PC-3 (cell line): ENCODE data around the gene IRAG1.

ENCODE experiments used
- CTCF ChIP-seq: fragments of 300-600 bp; sonication (generic); conservative IDR thresholded peaks from 2 replicates; pipeline ENCODE4 v1.5.1; 2017; ENCODE audit warnings: antibody characterized with exemption, low read depth, mild to moderate bottlenecking, low read length
- EZH2 ChIP-seq: fragments of 300-600 bp; sonication (generic); IDR thresholded peaks from one replicate; pipeline ENCODE4 v1.6.1; 2017; ENCODE audit warnings: antibody characterized with exemption, mild to moderate bottlenecking, low read length; ENCODE audit not compliant: unreplicated experiment
- EZH2phosphoT487 ChIP-seq: fragments of 300-600 bp; sonication (generic); IDR thresholded peaks from 2 replicates; pipeline ENCODE4 v1.6.1; 2018; ENCODE audit warnings: mild to moderate bottlenecking, antibody characterized with exemption, low read length, borderline replicate concordance

GRCh38 chr11:10699072-10699471 lies 5.5 kb upstream of the IRAG1 start:
- no peak for TF ChIP-seq CTCF
- no peak for TF ChIP-seq EZH2
- no peak for TF ChIP-seq EZH2phosphoT487
